Parietal lobe (tissue), 1 donor: Measurements from ENCODE around the gene DDX59. TPM values are rescaled to one million over a fixed set of nuclear protein-coding genes. Genes with fewer than 3 reads are reported as not detected.

Experiments used
- total RNA-seq: library from RNA; depleted of rRNA; stranded (reverse); fragments of >200 nt; gene quantifications from one replicate; pipeline ENCODE4 v1.2.3, GENCODE V29; 2014

DDX59 gene
- total RNA-seq = 20.0 TPM

DNA sequence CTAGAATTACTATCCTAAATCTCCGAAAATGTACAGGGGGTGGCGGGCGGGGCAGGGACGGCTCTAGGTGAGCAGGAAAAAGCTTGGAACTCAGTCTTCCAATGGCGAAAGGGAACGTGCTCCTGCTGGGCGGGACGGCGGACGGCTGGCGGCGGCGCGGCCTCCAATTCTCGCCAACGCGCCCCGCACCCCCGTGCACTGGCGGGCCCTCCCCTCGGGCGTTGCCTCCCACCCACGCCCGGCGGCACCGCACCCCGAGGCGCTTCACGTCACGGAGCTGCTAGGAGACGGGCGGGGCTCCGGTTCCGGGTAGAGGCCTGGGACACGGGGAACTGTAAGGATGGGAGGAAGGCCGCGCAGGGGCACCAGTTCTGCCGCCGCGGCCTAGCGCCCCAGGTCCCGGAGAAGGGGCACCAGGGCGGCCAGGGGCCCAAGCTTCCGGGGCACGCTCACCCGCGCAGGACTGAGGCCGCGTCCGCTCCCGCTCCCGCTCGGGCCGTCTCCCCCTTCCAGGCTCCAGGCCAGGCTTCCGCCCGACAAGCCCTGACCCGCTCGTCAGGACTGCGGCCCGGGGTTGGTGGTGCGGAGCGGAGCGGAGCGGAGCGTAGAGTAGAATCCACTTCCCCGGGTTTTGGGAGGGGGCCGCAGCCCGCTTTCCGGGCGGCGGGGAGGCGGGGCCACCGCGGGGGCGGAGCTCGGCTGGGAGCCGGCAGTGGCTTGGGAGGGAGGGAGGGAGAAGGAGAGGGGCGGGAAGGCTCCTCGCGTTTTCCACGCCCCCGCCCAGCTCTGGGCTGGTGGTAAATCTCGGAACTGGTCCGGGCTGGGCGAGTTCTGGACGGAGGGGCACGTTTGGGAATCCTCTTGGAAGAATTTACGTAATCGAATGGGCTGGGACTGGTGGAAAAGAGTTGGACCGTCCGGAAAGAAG is at the start of gene DDX59:
Gene DDX59, minus strand, starts transcription at position 594 of the 928 bp plus-strand sequence. CDS start 3,167 bp downstream, outside the sequence.

DNA sequence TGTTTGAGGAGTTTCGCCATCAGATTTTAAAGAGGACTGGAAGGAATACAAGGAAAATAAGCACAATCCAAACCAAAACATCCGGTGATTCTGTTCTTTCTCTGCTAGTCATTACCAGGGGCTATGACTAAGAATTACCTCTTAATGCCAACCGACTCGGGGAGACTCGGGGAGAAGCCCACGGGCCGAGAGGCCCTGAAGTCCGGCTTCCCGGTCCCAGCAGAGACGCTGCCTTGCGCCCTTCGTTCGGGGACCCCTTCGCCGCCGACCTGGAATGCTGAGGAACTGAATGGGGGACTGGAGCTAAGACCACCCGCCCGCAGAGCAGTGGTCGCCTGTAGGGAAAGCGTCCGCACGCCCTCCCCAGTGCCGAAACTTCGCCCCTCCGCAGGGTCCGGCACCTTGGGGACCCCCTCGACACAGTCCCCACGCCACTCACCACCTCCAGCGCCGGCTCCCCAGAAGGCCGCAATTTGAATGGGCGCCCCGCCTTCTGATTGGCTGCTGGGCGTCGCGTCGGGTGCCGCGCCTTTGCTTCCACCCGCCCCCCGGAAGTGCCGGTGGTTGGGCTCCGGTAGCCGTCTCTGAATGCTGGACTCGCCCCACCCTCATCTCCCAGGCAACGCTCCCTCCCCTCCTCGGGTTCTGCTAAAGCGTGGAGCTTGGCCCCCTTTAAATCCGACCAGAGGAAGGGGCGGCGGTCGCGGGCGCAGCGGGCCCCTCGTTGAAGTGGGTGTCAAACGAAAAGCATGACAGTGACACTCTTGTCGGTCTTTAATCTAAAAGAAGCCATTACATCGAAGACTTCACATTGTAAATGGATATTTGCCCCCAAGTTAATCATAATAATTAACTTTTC is 49.2 kb downstream of the DDX59 start, which contains the start of gene KIF14:
Gene KIF14, minus strand, starts transcription at position 479 of the 859 bp plus-strand sequence. CDS start 2,028 bp downstream, outside the sequence.

Other genes with a start within 250 kb of the DDX59 start
- gene KIF14, start 49.2 kb downstream of the DDX59 start, total RNA-seq = 3.8 TPM
- 146 TPM for gene CAMSAP2, start 69.0 kb upstream of the DDX59 start, total RNA-seq
- not detected for gene GPR25, start 203.1 kb upstream of the DDX59 start, total RNA-seq
- 2.5 TPM for gene INAVA, start 225.0 kb upstream of the DDX59 start, total RNA-seq